Right atrium auricular region (tissue), 2 donors: ENCODE data around the gene MS4A6A. TPM values are rescaled to one million over a fixed set of nuclear protein-coding genes. Genes with fewer than 3 reads are reported as not detected.

Experiments used
- DNase-seq: peaks from one replicate; pipeline ENCODE4 v3.0.0-alpha.2; 2019; ENCODE audit warnings: low spot score
- H3K27ac ChIP-seq, 2 donors: fragments of 200-600 bp; sonication (generic); 1 replicate in 1 of 2; 2 replicates in 1 of 2; pipeline ENCODE4 v1.5.1; 2016 to 2019
- H3K27me3 ChIP-seq, 2 donors: fragments of 200-600 bp; sonication (generic); one replicate each; pipeline versions ENCODE4 v1.5.1 to v1.6.0; 2017 to 2019
- H3K36me3 ChIP-seq: fragments of 200-600 bp; sonication (generic); one replicate; pipeline ENCODE4 v1.5.1; 2016
- H3K4me1 ChIP-seq, 2 donors: fragments of 200-600 bp; sonication (generic); one replicate each; pipeline versions ENCODE4 v1.5.1 to v1.6.0; 2017 to 2019
- H3K4me3 ChIP-seq, 2 donors: fragments of 200-600 bp; sonication (generic); 1 replicate in 1 of 2; 2 replicates in 1 of 2; pipeline ENCODE4 v1.5.1; 2017 to 2019; ENCODE audit warnings: mild to moderate bottlenecking in 1 of 2, moderate library complexity in 1 of 2
- H3K9me3 ChIP-seq, 2 donors: fragments of 200-600 bp; sonication (generic); one replicate each; pipeline ENCODE4 v1.5.1; 2019
- CTCF ChIP-seq, 2 donors: fragments of 200-600 bp; sonication (generic); IDR thresholded peaks; one replicate each; pipeline ENCODE4 v1.5.1; 2019; ENCODE audit warnings: antibody characterized with exemption in 2 of 2
- total RNA-seq, 2 donors: library from RNA; depleted of rRNA; stranded (reverse); fragments of >200 nt; gene quantifications; one replicate each; pipeline ENCODE4 v1.1.0, GENCODE V29; 2016

The MS4A6A gene
- total RNA-seq = 10 to 100 TPM; 15.6 to 40.8 TPM

GRCh38 chr11:60182541-60183330 is at the start of gene MS4A6A:
MS4A6A (minus strand) TSS chr11:60183083; CDS start chr11:60181727, 1,356 bp downstream.
- no peak for DNase-seq
- no peak for TF ChIP-seq CTCF (IDR thresholded peaks at IDR 0.05)
- Histone ChIP-seq H3K27me3 (no peaks in the 10 kb centered on the region), H3K27ac (peak within 1 kb of the TSS; percentile 42 to 53), H3K4me1 (no peaks in the 10 kb centered on the region), H3K9me3 (no peaks in the 10 kb centered on the region), H3K4me3 (peak within 1 kb of the TSS in 1 of 2 donors; percentile 20), H3K36me3 (no peaks in the 10 kb centered on the region)

GRCh38 chr11:60230681-60231080 is 47.8 kb upstream of the MS4A6A start:
- H3K27me3 ChIP-seq = no peaks in the 10 kb centered on the region
- no peaks in the 10 kb centered on the region for H3K36me3 ChIP-seq
- H3K4me3 ChIP-seq = no peak overlapping the region
- no peak for TF ChIP-seq CTCF (IDR thresholded peaks at IDR 0.05)
- H3K27ac ChIP-seq = no peak overlapping the region
- no peak for DNase-seq
- H3K4me1 ChIP-seq = no peaks in the 10 kb centered on the region
- H3K9me3 ChIP-seq = no peaks in the 10 kb centered on the region

GRCh38 chr11:60222141-60222540 is 39.3 kb upstream of the MS4A6A start:
- no peak overlapping the region for H3K27ac ChIP-seq
- no peaks in the 10 kb centered on the region for H3K27me3 ChIP-seq
- H3K36me3 ChIP-seq = no peaks in the 10 kb centered on the region
- H3K9me3 ChIP-seq = no peaks in the 10 kb centered on the region
- H3K4me1 ChIP-seq = no peaks in the 10 kb centered on the region
- no peak for DNase-seq
- no peak overlapping the region for H3K4me3 ChIP-seq
- TF ChIP-seq CTCF (IDR thresholded peaks at IDR 0.05) = no peak

GRCh38 chr11:60221692-60222091 is 38.8 kb upstream of the MS4A6A start:
- TF ChIP-seq CTCF (IDR thresholded peaks at IDR 0.05) = no peak
- Histone ChIP-seq H3K27ac (no peak overlapping the region), H3K9me3 (no peaks in the 10 kb centered on the region), H3K4me3 (no peak overlapping the region), H3K4me1 (no peaks in the 10 kb centered on the region), H3K36me3 (no peaks in the 10 kb centered on the region), H3K27me3 (no peaks in the 10 kb centered on the region)
- no peak for DNase-seq

- Histone ChIP-seq H3K27ac (no peak overlapping the region), H3K4me1 (no peaks in the 10 kb centered on the region), H3K27me3 (no peaks in the 10 kb centered on the region), H3K9me3 (no peaks in the 10 kb centered on the region), H3K36me3 (no peaks in the 10 kb centered on the region), H3K4me3 (no peak overlapping the region)
- no peak for DNase-seq
- no peak for TF ChIP-seq CTCF (IDR thresholded peaks at IDR 0.05)
These were observed 38.3 kb upstream of the MS4A6A start for GRCh38 chr11:60221181-60221580.

GRCh38 chr11:60214386-60214785 is 31.5 kb upstream of the MS4A6A start:
- Histone ChIP-seq H3K4me1 (no peaks in the 10 kb centered on the region), H3K4me3 (no peak overlapping the region), H3K9me3 (no peaks in the 10 kb centered on the region), H3K36me3 (no peaks in the 10 kb centered on the region), H3K27ac (no peak overlapping the region), H3K27me3 (no peaks in the 10 kb centered on the region)
- TF ChIP-seq CTCF (IDR thresholded peaks at IDR 0.05) = no peak
- no peak for DNase-seq
